K562 (cell line): ENCODE measurements around the gene CEP192. TPM values are rescaled to one million over a fixed set of nuclear protein-coding genes. Genes with fewer than 3 reads are reported as not detected.
A peak's percentile ranks its signal among the peaks of the same experiment; 100 is the strongest.

ENCODE experiments used
- ARID1B ChIP-seq: fragments of 450-650 bp; IDR thresholded peaks from 2 replicates; pipeline ENCODE4 v1.6.1; 2016; ENCODE audit warnings: antibody characterized with exemption, mild to moderate bottlenecking, inconsistent platforms
- BMI1 ChIP-seq: fragments of 150-350 bp; IDR thresholded peaks from 2 replicates; pipeline ENCODE4 v1.6.1; 2014; ENCODE audit warnings: low read length
- CBFA2T3 ChIP-seq: fragments of 450-650 bp; IDR thresholded peaks from 2 replicates; pipeline ENCODE4 v1.6.1; 2017
- CBX3 ChIP-seq, 2 experiments: IDR thresholded peaks; 1 replicate in 1 of 2; 2 replicates in 1 of 2; pipeline ENCODE4 v1.6.1; 2012; ENCODE audit warnings: inconsistent platforms in 2 of 2, low read length in 2 of 2, borderline replicate concordance in 1 of 2, control low read depth in 1 of 2
- FUS ChIP-seq: fragments of 200-400 bp; formaldehyde crosslinking; optimal IDR thresholded peaks from 2 replicates; pipeline ENCODE3; 2017; ENCODE audit warnings: low read depth, low read length
- HDAC1 ChIP-seq, 2 experiments: fragments of 450-650 bp; IDR thresholded peaks; 2 replicates each; pipeline ENCODE4 v1.6.1; 2016 to 2017; ENCODE audit warnings: inconsistent platforms in 1 of 2, mild to moderate bottlenecking in 1 of 2, moderate library complexity in 1 of 2
- PKNOX1 ChIP-seq: fragments of 450-650 bp; IDR thresholded peaks from 2 replicates; pipeline ENCODE4 v1.6.1; 2016
- PTTG1 ChIP-seq: fragments of 450-650 bp; IDR thresholded peaks from 2 replicates; pipeline ENCODE4 v1.6.1; 2016; ENCODE audit warnings: low read depth, mild to moderate bottlenecking, missing genetic modification characterization, missing compliant biosample characterization
- SP1 ChIP-seq: sonication (generic); formaldehyde crosslinking; IDR thresholded peaks from 2 replicates; pipeline ENCODE4 v1.8.1; 2022; ENCODE audit warnings: mild to moderate bottlenecking, missing genetic modification reagents
- SUPT5H ChIP-seq: fragments of 450-650 bp; IDR thresholded peaks from 2 replicates; pipeline ENCODE4 v1.6.1; 2016
- TBP ChIP-seq: optimal IDR thresholded peaks from 2 replicates; pipeline ENCODE3; 2011; ENCODE audit warnings: low read depth, low read length, improper control_type of control experiment
- TCFL5 ChIP-seq: fragments of 250-450 bp; sonication (Bioruptor Pico); conservative IDR thresholded peaks from 2 replicates; pipeline ENCODE4 v1.6.1; 2021; ENCODE audit warnings: mild to moderate bottlenecking, moderate library complexity, matching md5 sums
- THRB ChIP-seq: fragments of 450-650 bp; formaldehyde crosslinking; conservative IDR thresholded peaks from 2 replicates; pipeline ENCODE4 v1.4.0; 2022; ENCODE audit warnings: mild to moderate bottlenecking, missing genetic modification characterization
- ZNF316 ChIP-seq: fragments of 450-650 bp; IDR thresholded peaks from 2 replicates; pipeline ENCODE4 v1.6.1; 2016
- polyA plus RNA-seq, 8 experiments: library from polyadenylated mRNA; depleted of rRNA in 4 of 8; stranded (reverse) in 5 of 8; unstranded in 3 of 8; fragments of >200 nt; fragmentation: Nextera tagmentation in 2 of 8; fragmentation: Illumina TruSeq in 1 of 8; extraction: Ambion mirVana in 2 of 8; extraction: Trizol in 1 of 8; gene quantifications; 2 replicates each; pipeline versions ENCODE4 v1.2.1 to v1.2.3, GENCODE V29; 2011 to 2014; ENCODE audit warnings: inconsistent platforms in 1 of 8, missing spikeins in 1 of 8
- total RNA-seq, 7 experiments: library from RNA; depleted of rRNA in 6 of 7; stranded (reverse); fragments of >200 nt in 6 of 7; fragmentation: Illumina TruSeq in 2 of 7; extraction: Trizol in 2 of 7; gene quantifications; 2 replicates each; pipeline versions ENCODE4 v1.2.1 to v1.2.3, GENCODE V29; 2011 to 2021; ENCODE audit warnings: low replicate concordance in 1 of 7
- TF ChIP-seq, protein P1 (sequence below): fragments of 450-650 bp; IDR thresholded peaks from 2 replicates; pipeline ENCODE4 v1.6.1; 2016; ENCODE audit warnings: low read depth
- TF ChIP-seq, protein P2 (sequence below): sonication (generic); formaldehyde crosslinking; IDR thresholded peaks from 2 replicates; pipeline ENCODE4 v1.8.0; 2022; ENCODE audit warnings: missing genetic modification reagents, mild to moderate bottlenecking, borderline replicate concordance

Gene CEP192
- total and polyA plus RNA-seq, 9 of the 15 experiments (the other 6 are each of a cell fraction or from before 2014, with no cell fraction given): 14.4 to 54.4 (median 35.8) TPM

DNA sequence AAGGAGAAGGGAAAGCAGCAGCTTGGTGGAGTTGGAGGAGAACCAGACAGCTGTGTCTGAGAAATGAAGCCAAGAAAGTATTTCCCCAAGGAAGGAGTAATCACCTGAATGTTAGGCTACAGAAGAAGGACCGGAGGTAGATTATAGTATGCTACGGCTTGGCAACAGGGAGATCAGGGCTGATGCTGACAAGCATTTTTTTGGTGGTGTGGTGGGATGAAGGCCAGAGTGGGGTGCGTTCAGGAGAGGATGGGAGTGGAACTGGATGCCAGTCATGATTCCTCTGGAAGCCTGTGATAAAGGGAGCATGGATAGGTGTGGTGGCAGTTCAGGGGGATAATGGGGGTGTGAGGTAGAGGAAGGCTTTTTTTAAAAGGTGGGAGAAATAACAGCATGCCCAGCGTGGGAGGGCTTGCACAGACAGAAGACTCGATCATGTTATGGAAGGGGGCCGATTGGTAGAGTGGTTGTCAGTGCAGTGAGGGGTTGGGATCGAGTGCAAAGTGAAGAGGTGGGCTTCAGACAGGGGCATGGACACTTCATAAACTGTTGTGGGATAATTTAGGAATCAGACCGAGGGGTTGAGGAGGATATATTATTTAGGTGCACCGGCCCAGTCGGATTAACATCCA, 5.6 kb downstream of the CEP192 start (continued):
- TF ChIP-seq, protein P1, sequence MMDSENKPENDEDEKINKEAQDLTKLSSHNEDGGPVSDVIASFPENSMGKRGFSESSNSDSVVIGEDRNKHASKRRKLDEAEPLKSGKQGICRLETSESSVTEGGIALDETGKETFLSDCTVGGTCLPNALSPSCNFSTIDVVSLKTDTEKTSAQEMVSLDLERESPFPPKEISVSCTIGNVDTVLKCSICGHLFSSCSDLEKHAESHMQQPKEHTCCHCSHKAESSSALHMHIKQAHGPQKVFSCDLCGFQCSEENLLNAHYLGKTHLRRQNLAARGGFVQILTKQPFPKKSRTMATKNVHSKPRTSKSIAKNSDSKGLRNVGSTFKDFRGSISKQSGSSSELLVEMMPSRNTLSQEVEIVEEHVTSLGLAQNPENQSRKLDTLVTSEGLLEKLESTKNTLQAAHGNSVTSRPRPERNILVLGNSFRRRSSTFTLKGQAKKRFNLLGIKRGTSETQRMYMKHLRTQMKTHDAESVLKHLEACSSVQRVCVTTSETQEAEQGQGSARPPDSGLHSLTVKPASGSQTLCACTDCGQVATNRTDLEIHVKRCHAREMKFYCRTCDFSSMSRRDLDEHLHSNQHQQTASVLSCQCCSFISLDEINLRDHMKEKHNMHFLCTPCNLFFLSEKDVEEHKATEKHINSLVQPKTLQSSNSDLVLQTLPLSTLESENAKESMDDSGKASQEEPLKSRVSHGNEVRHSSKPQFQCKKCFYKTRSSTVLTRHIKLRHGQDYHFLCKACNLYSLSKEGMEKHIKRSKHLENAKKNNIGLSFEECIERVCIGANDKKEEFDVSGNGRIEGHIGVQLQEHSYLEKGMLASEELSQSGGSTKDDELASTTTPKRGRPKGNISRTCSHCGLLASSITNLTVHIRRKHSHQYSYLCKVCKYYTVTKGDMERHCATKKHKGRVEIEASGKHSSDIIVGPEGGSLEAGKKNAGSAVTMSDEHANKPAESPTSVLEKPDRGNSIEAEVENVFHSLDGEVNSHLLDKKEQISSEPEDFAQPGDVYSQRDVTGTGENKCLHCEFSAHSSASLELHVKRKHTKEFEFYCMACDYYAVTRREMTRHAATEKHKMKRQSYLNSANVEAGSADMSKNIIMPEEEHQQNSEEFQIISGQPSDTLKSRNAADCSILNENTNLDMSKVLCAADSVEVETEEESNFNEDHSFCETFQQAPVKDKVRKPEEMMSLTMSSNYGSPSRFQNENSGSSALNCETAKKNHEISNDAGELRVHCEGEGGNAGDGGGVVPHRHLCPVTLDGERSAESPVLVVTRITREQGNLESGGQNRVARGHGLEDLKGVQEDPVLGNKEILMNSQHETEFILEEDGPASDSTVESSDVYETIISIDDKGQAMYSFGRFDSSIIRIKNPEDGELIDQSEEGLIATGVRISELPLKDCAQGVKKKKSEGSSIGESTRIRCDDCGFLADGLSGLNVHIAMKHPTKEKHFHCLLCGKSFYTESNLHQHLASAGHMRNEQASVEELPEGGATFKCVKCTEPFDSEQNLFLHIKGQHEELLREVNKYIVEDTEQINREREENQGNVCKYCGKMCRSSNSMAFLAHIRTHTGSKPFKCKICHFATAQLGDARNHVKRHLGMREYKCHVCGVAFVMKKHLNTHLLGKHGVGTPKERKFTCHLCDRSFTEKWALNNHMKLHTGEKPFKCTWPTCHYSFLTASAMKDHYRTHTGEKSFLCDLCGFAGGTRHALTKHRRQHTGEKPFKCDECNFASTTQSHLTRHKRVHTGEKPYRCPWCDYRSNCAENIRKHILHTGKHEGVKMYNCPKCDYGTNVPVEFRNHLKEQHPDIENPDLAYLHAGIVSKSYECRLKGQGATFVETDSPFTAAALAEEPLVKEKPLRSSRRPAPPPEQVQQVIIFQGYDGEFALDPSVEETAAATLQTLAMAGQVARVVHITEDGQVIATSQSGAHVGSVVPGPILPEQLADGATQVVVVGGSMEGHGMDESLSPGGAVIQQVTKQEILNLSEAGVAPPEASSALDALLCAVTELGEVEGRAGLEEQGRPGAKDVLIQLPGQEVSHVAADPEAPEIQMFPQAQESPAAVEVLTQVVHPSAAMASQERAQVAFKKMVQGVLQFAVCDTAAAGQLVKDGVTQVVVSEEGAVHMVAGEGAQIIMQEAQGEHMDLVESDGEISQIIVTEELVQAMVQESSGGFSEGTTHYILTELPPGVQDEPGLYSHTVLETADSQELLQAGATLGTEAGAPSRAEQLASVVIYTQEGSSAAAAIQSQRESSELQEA: no peak
- TF ChIP-seq PKNOX1 (0 out of 2 replicates have a peak, but pooled peaks have one; percentile 9), HDAC1 (IDR thresholded peaks at IDR 0.05) (peak in 1 of 2 experiments; percentile 51; a peak in 1 of 4 replicates), PTTG1 (tag) (no peak), BMI1 (no peak), THRB (CRISPR knock-in tag) (0 out of 2 replicates have a peak, but pooled peaks have one; percentile 5), CBX3 (IDR thresholded peaks at IDR 0.05; ENCODE audit: borderline replicate concordance in 1 of 2, low read length in 2 of 2) (no peak), TBP (no peak), ZNF316 (peak; percentile 87), ARID1B (peak; percentile 6; the same call in 1 of the 2 replicates), FUS (no peak), CBFA2T3 (peak; percentile 11; the same call in 1 of the 2 replicates), SP1 (CRISPR knock-in tag) (no peak), SUPT5H (0 out of 2 replicates have a peak, but pooled peaks have one; percentile 30), TCFL5 (CRISPR knock-in tag) (no peak)
- TF ChIP-seq, protein P2, sequence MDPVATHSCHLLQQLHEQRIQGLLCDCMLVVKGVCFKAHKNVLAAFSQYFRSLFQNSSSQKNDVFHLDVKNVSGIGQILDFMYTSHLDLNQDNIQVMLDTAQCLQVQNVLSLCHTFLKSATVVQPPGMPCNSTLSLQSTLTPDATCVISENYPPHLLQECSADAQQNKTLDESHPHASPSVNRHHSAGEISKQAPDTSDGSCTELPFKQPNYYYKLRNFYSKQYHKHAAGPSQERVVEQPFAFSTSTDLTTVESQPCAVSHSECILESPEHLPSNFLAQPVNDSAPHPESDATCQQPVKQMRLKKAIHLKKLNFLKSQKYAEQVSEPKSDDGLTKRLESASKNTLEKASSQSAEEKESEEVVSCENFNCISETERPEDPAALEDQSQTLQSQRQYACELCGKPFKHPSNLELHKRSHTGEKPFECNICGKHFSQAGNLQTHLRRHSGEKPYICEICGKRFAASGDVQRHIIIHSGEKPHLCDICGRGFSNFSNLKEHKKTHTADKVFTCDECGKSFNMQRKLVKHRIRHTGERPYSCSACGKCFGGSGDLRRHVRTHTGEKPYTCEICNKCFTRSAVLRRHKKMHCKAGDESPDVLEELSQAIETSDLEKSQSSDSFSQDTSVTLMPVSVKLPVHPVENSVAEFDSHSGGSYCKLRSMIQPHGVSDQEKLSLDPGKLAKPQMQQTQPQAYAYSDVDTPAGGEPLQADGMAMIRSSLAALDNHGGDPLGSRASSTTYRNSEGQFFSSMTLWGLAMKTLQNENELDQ (CRISPR knock-in tag): no peak
